H9 (cell line): Measurements from ENCODE around the gene PPP1R12A. TPM values are rescaled to one million over a fixed set of nuclear protein-coding genes. Genes with fewer than 3 reads are reported as not detected.

Experiments
- DNase-seq: peaks from one replicate; pipeline ENCODE4 v3.0.0-alpha.2; 2017
- H2AFZ ChIP-seq: one replicate; pipeline ENCODE4 v1.6.1; 2013; ENCODE audit warnings: mild to moderate bottlenecking, low read length, control low read depth, moderate library complexity
- H2AK5ac ChIP-seq: 2 replicates; pipeline ENCODE4 v1.6.1; 2013; ENCODE audit warnings: low read length, control low read depth, mixed read lengths; ENCODE audit not compliant: insufficient read length
- H2BK120ac ChIP-seq: one replicate; pipeline ENCODE4 v1.6.1; 2013; ENCODE audit warnings: low read depth, mild to moderate bottlenecking, low read length, control low read depth, inconsistent platforms; ENCODE audit not compliant: poor library complexity, severe bottlenecking
- H2BK12ac ChIP-seq: 2 replicates; pipeline ENCODE4 v1.6.1; 2013; ENCODE audit warnings: low read length, control low read depth, mixed read lengths, low read depth; ENCODE audit not compliant: insufficient read length
- H2BK15ac ChIP-seq: 2 replicates; pipeline ENCODE4 v1.6.1; 2013; ENCODE audit warnings: low read depth, low read length, control low read depth
- H2BK20ac ChIP-seq: one replicate; pipeline ENCODE4 v1.6.1; 2013; ENCODE audit warnings: low read depth, mild to moderate bottlenecking, low read length, control low read depth, inconsistent platforms; ENCODE audit not compliant: poor library complexity, severe bottlenecking
- H2BK5ac ChIP-seq: 2 replicates; pipeline ENCODE4 v1.6.1; 2013; ENCODE audit warnings: low read length, control low read depth, mixed read lengths; ENCODE audit not compliant: insufficient read length
- H3K14ac ChIP-seq: 2 replicates; pipeline ENCODE4 v1.6.1; 2013; ENCODE audit warnings: low read length, control low read depth; ENCODE audit not compliant: insufficient read depth
- H3K18ac ChIP-seq: 2 replicates; pipeline ENCODE4 v1.6.1; 2013; ENCODE audit warnings: low read depth, mild to moderate bottlenecking, mixed read lengths, low read length, control low read depth; ENCODE audit not compliant: insufficient read length
- H3K23ac ChIP-seq: 2 replicates; pipeline ENCODE4 v1.6.1; 2013; ENCODE audit warnings: low read length, control low read depth, mixed read lengths, low read depth; ENCODE audit not compliant: insufficient read length
- H3K23me2 ChIP-seq: 2 replicates; pipeline ENCODE4 v1.6.1; 2013; ENCODE audit warnings: low read depth, mild to moderate bottlenecking, mixed read lengths, low read length, control low read depth; ENCODE audit not compliant: insufficient read length, poor library complexity, severe bottlenecking
- H3K27ac ChIP-seq: 2 replicates; pipeline ENCODE4 v1.5.1; 2013; ENCODE audit warnings: low read length, control low read depth, mixed read lengths, low read depth; ENCODE audit not compliant: insufficient read length
- H3K27me3 ChIP-seq: 2 replicates; pipeline ENCODE4 v1.6.1; 2013; ENCODE audit warnings: low read length, control low read depth, inconsistent platforms; ENCODE audit not compliant: insufficient read depth
- H3K4ac ChIP-seq: 2 replicates; pipeline ENCODE4 v1.6.1; 2013; ENCODE audit warnings: low read depth, mild to moderate bottlenecking, control low read depth, inconsistent platforms, low read length, moderate library complexity
- H3K4me1 ChIP-seq: 2 replicates; pipeline ENCODE4 v1.6.1; 2013; ENCODE audit warnings: low read length, control low read depth, inconsistent platforms; ENCODE audit not compliant: insufficient read depth
- H3K4me2 ChIP-seq: 2 replicates; pipeline ENCODE4 v1.6.1; 2013; ENCODE audit warnings: low read length, control low read depth, mixed read lengths; ENCODE audit not compliant: insufficient read length, insufficient read depth
- H3K56ac ChIP-seq: 2 replicates; pipeline ENCODE4 v1.6.1; 2013; ENCODE audit warnings: low read depth, mild to moderate bottlenecking, mixed read lengths, low read length, control low read depth; ENCODE audit not compliant: insufficient read length
- H3K79me1 ChIP-seq: 2 replicates; pipeline ENCODE4 v1.6.1; 2013; ENCODE audit warnings: low read depth, mild to moderate bottlenecking, moderate library complexity, low read length, control low read depth, inconsistent platforms; ENCODE audit not compliant: insufficient read depth, poor library complexity, severe bottlenecking
- H3K79me2 ChIP-seq: 2 replicates; pipeline ENCODE4 v1.6.1; 2013; ENCODE audit warnings: low read length, control low read depth, inconsistent platforms; ENCODE audit not compliant: insufficient read depth
- H3K9ac ChIP-seq: 2 replicates; pipeline ENCODE4 v1.6.1; 2013; ENCODE audit warnings: low read length, control low read depth, mixed read lengths; ENCODE audit not compliant: insufficient read length; ENCODE audit errors: extremely low read depth
- H3K9me3 ChIP-seq: one replicate; pipeline ENCODE4 v1.6.1; 2013; ENCODE audit warnings: low read depth, low read length, inconsistent platforms; ENCODE audit not compliant: control insufficient read depth
- H3T11ph ChIP-seq: one replicate; pipeline ENCODE4 v1.6.1; 2013; ENCODE audit warnings: mild to moderate bottlenecking, low read length, control low read depth, inconsistent platforms
- H4K20me1 ChIP-seq: one replicate; pipeline ENCODE4 v1.6.1; 2013; ENCODE audit not compliant: control insufficient read depth, insufficient read length, insufficient read depth
- H4K5ac ChIP-seq: 2 replicates; pipeline ENCODE4 v1.6.1; 2013; ENCODE audit warnings: low read depth, mild to moderate bottlenecking, mixed read lengths, low read length, control low read depth; ENCODE audit not compliant: insufficient read length
- H4K8ac ChIP-seq: replicated peaks from 2 replicates; pipeline ENCODE4 v1.6.1; 2013; ENCODE audit warnings: low read length, control low read depth, mixed read lengths, low read depth; ENCODE audit not compliant: insufficient read length
- H4K91ac ChIP-seq: 2 replicates; pipeline ENCODE4 v1.6.1; 2013; ENCODE audit warnings: low read depth, mild to moderate bottlenecking, moderate library complexity, mixed read lengths, low read length, control low read depth; ENCODE audit not compliant: insufficient read length
- H3K27ac Mint-ChIP-seq, 3 experiments: 2 replicates in 2 of 3; 3 replicates in 1 of 3; pipeline ENCODE4 v1.8.0; 2020 to 2021; ENCODE audit warnings: mixed read lengths in 3 of 3, mild to moderate bottlenecking in 1 of 3, moderate library complexity in 1 of 3
- H3K27me3 Mint-ChIP-seq: 2 replicates; pipeline ENCODE4 v1.8.0; 2021; ENCODE audit warnings: low read depth, mild to moderate bottlenecking, moderate library complexity, mixed read lengths
- H3K36me3 Mint-ChIP-seq, 3 experiments: 2 replicates in 2 of 3; 3 replicates in 1 of 3; pipeline ENCODE4 v1.8.0; 2020 to 2021; ENCODE audit warnings: low read depth in 3 of 3, mixed read lengths in 3 of 3; ENCODE audit not compliant: insufficient read depth in 1 of 3
- H3K4me1 Mint-ChIP-seq, 2 experiments: 2 replicates each; pipeline ENCODE4 v1.8.0; 2020; ENCODE audit warnings: mixed read lengths in 2 of 2
- H3K4me3 Mint-ChIP-seq, 2 experiments: 2 replicates in 1 of 2; 3 replicates in 1 of 2; pipeline ENCODE4 v1.8.0; 2020 to 2021; ENCODE audit warnings: mild to moderate bottlenecking in 2 of 2, mixed read lengths in 2 of 2, moderate library complexity in 1 of 2
- H3K9me3 Mint-ChIP-seq, 2 experiments: 2 replicates in 1 of 2; 3 replicates in 1 of 2; pipeline ENCODE4 v1.8.0; 2020; ENCODE audit warnings: mild to moderate bottlenecking in 2 of 2, mixed read lengths in 2 of 2, moderate library complexity in 1 of 2
- CTCF ChIP-seq: fragments of 200-600 bp; sonication (generic); conservative IDR thresholded peaks from 3 replicates; pipeline ENCODE4 v1.8.0; 2021; ENCODE audit warnings: antibody characterized with exemption, mild to moderate bottlenecking
- WGBS: extraction: QIAGEN DNeasy Blood & Tissue Kit; methylation state at CpG from one replicate; pipeline ENCODE4 v1.1.7; 2013; ENCODE audit warnings: missing lambda C conversion rate, low lambda C conversion rate, mixed read lengths; ENCODE audit not compliant: insufficient read length; ENCODE audit errors: extremely low coverage; 5-methylcytosine and 5-hydroxymethylcytosine counted together
- total RNA-seq: library from RNA; stranded (reverse); gene quantifications from 2 replicates; pipeline ENCODE4 v1.2.1, GENCODE V29; 2021

Gene PPP1R12A
- total RNA-seq, 1 experiment from 2014 or later: 93.5 TPM

DNA sequence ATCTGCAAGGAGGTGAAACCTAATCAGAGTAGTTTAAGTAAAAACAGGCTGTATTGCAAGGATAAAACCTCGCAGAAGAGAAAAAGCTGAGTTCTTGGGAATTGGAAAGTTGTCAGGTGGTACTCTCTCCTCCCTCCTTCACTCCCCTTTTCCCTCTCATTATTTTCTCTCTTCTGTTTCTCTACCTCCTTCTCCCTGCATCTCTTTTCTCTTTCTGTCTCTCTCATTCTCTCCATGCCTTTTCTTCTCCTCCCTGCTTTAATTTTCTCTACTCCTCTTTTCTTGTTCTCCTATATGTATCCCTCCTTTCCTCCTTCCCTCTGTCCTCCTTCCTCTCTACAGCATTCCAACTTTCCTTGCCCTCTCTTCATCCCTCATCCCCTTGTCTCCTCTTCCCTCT, 14.2 kb upstream of the PPP1R12A start:
- Histone ChIP-seq H4K8ac (no peak overlapping the region), H3K14ac (no peak overlapping the region), H3K27me3 (no peaks in the 10 kb centered on the region), H3K4ac (no peak overlapping the region), H3K18ac (no peak overlapping the region), H2BK12ac (no peak overlapping the region), H3K23ac (no peak overlapping the region), H4K91ac (no peak overlapping the region), H2BK20ac (no peak overlapping the region), H3K4me1 (no peaks in the 10 kb centered on the region; the same call in 1 of the 2 replicates), H2BK120ac (no peak overlapping the region), H3K27ac (no peak overlapping the region), H2BK5ac (no peak overlapping the region), H2AK5ac (no peak overlapping the region), H3K56ac (no peak overlapping the region), H2BK15ac (no peak overlapping the region), H4K5ac (no peak overlapping the region), H3K9me3 (no peaks in the 10 kb centered on the region), H3K79me1 (no peaks in the 10 kb centered on the region), H3T11ph (no peak overlapping the region), H3K9ac (no peak overlapping the region), H3K79me2 (no peaks in the 10 kb centered on the region), H4K20me1 (no peaks in the 10 kb centered on the region), H3K23me2 (no peaks in the 10 kb centered on the region), H3K4me2 (no peak overlapping the region), H2AFZ (no peak overlapping the region)
- H3K27me3 Mint-ChIP-seq: no peaks in the 10 kb centered on the region
- no peak for DNase-seq
- peaks cover 0 to 7% of the 10 kb centered on the region in 2 experiments; a peak in 1 of 4 replicates for H3K4me1 Mint-ChIP-seq
- H3K27ac Mint-ChIP-seq: peak overlapping the region in 2 of 3 experiments; percentile 3 to 86; a peak in 3 of 7 replicates
- no CpG with 5 or more reads among the region's 1 CpG for WGBS
- no peak overlapping the region for H3K4me3 Mint-ChIP-seq
- H3K36me3 Mint-ChIP-seq: no peaks in the 10 kb centered on the region
- TF ChIP-seq CTCF: no peak
- H3K9me3 Mint-ChIP-seq: no peaks in the 10 kb centered on the region
